Stomach (tissue), 4 donors: Measurements from ENCODE around the gene CFP.

ENCODE experiments used
- POLR2A ChIP-seq, 4 donors: fragments of 450-650 bp; IDR thresholded peaks; one replicate each; pipeline ENCODE4 v1.6.1; 2016; ENCODE audit warnings: antibody characterized with exemption in 4 of 4, control low read depth in 2 of 4, mild to moderate bottlenecking in 1 of 4, moderate library complexity in 1 of 4
- TF ChIP-seq, protein P1 (sequence below), 7 experiments: fragments of 450-650 bp in 4 of 7; fragments of 200-600 bp in 3 of 7; sonication (generic) in 3 of 7; IDR thresholded peaks; one replicate each; pipeline ENCODE4 v1.5.1; 2016 to 2019; ENCODE audit warnings: antibody characterized with exemption in 7 of 7, control low read depth in 2 of 7, mild to moderate bottlenecking in 1 of 7

DNA sequence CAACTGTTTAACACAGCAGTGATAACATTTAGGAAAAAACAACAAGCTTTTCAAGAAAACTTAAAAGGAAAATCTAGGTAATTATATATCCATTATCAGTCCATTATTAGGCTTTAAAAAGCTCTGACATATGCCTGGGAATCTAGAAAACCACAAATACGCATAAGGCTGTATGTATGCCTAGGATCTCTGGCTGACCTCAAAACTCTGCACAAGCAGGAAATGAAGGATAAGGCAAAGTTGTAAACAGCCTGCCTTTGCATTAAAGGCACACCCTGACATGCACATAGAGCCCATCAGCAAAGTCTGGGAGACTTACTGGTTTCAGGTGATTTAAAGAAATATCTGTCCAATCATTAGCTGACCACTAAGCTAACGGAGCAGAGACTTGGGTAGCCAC is 33.5 kb downstream of the CFP start:
- TF ChIP-seq, protein P1, sequence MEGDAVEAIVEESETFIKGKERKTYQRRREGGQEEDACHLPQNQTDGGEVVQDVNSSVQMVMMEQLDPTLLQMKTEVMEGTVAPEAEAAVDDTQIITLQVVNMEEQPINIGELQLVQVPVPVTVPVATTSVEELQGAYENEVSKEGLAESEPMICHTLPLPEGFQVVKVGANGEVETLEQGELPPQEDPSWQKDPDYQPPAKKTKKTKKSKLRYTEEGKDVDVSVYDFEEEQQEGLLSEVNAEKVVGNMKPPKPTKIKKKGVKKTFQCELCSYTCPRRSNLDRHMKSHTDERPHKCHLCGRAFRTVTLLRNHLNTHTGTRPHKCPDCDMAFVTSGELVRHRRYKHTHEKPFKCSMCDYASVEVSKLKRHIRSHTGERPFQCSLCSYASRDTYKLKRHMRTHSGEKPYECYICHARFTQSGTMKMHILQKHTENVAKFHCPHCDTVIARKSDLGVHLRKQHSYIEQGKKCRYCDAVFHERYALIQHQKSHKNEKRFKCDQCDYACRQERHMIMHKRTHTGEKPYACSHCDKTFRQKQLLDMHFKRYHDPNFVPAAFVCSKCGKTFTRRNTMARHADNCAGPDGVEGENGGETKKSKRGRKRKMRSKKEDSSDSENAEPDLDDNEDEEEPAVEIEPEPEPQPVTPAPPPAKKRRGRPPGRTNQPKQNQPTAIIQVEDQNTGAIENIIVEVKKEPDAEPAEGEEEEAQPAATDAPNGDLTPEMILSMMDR (IDR thresholded peaks at IDR 0.05), result no peak
- no peak for TF ChIP-seq POLR2A (IDR thresholded peaks at IDR 0.05)
